ENCODE measurements around the gene ZBTB7C. TPM values are rescaled to one million over a fixed set of nuclear protein-coding genes. Genes with fewer than 3 reads are reported as not detected.
A peak's percentile ranks its signal among the peaks of the same experiment; 100 is the strongest.
"Not testable (repeated sequence)": the region's sequence is repeated elsewhere in the genome, so short reads cannot be mapped to it uniquely, and the experiment has no call there.

ZBTB7C gene
- total RNA-seq, 1 donor: not detected

DNA sequence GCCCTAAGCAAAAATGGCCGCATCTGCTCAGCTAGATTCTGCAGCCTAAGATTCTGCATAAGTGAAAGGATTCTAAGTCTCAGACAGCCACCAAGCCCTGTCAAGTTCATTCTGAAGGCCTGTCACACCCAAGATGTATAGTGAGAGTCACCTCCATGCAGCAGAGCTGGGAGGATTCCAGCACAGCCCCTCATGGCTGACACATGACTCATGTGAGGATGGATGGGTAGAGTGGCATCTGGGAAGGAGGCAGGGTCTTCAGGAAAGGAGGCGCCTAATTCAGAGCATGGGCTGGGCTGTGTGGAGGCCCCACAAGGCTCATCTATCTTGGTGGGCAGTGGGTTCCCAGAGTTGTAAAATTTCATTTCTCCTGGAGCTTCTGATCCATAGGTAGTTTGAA is 41.5 kb upstream of the ZBTB7C start:
- DNase-seq (ENCODE audit: low read depth): no peak
- TF ChIP-seq, protein P1, sequence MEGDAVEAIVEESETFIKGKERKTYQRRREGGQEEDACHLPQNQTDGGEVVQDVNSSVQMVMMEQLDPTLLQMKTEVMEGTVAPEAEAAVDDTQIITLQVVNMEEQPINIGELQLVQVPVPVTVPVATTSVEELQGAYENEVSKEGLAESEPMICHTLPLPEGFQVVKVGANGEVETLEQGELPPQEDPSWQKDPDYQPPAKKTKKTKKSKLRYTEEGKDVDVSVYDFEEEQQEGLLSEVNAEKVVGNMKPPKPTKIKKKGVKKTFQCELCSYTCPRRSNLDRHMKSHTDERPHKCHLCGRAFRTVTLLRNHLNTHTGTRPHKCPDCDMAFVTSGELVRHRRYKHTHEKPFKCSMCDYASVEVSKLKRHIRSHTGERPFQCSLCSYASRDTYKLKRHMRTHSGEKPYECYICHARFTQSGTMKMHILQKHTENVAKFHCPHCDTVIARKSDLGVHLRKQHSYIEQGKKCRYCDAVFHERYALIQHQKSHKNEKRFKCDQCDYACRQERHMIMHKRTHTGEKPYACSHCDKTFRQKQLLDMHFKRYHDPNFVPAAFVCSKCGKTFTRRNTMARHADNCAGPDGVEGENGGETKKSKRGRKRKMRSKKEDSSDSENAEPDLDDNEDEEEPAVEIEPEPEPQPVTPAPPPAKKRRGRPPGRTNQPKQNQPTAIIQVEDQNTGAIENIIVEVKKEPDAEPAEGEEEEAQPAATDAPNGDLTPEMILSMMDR (IDR thresholded peaks at IDR 0.05; ENCODE audit: insufficient read depth, low read depth, low read length): no peak
- no peak overlapping the region for H3K4me3 ChIP-seq (ENCODE audit: low read depth, low read length)

DNA sequence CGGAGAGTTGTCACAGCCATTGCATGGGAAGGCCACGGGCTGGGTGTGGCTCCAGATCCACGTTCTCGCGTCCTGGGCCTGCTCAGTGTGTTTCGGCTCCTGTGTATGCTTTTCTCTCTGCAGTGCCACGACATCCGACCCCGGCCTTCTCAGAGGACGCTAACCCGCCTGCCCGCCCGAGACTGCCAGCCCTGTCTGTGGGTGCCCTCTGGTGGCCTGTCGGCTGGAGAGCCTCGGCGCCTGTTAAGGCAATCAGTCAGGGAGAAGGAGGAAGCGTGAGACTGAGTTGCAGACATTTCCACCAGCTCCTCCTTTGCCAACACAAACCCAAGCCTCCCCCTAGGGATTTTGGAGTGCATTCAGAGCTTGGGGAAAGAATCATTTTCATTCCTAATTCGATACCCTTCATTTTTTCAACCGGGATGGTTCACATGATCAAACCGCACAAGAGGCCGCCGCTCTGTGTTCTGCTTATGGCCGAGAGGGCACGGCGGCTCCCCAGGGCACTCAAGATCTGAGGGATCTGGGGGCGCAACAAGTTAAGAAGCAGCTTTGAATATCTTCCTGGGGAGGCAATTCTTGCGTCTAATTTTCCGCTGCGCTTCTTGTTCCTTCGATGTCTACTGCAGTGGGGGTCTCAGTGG is 37.5 kb upstream of the ZBTB7C start:
- DNase-seq (ENCODE audit: low read depth): peak; percentile 70
- H3K4me3 ChIP-seq (ENCODE audit: low read depth, low read length): no peak overlapping the region
- TF ChIP-seq, protein P1 (IDR thresholded peaks at IDR 0.05; ENCODE audit: insufficient read depth, low read depth, low read length): peak; percentile 89

DNA sequence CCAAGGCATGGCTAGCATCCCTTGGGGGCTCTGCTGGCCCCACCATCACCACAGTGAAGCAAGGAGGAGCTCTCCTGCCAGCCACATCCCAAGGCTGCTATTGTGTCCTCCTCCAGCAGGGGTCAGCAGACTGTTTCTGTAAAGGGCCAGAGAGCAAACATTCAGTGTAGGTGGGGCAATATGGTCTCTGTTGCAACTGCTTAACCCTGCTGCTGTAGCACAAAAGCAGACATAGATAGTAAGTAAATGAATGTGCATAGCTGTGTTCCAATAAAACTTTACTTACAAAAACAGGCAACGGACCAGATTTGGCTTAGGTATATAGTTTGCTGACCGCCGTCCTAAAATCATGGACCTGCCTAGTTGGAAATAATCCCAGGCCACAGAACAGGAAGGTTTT is 36.4 kb upstream of the ZBTB7C start:
- DNase-seq (ENCODE audit: low read depth): peak; percentile 87
- TF ChIP-seq, protein P1 (IDR thresholded peaks at IDR 0.05; ENCODE audit: insufficient read depth, low read depth, low read length): peak; percentile 99
- no peak overlapping the region for H3K4me3 ChIP-seq (ENCODE audit: low read depth, low read length)

DNA sequence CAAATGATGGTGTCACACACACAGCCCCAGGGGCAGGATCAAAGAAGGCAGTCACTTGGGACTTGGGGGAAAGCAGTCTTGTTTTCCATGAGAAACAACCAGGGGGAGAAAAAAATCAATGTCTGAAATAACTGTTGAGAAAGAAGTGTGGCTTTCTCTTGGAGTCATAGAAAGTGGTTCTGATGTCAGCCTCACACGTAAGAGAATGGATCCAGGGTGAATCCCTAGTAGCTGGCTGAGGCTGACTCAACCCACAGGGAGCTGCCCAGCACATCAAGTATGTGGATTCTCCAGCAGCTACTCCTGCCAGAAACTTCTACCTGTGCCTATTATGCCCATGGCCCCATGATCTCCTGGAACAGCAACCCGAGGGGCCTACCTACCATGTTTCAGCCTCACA is 33.6 kb upstream of the ZBTB7C start:
- TF ChIP-seq, protein P1 (IDR thresholded peaks at IDR 0.05; ENCODE audit: insufficient read depth, low read depth, low read length): no peak
- no peak for DNase-seq (ENCODE audit: low read depth)
- no peak overlapping the region for H3K4me3 ChIP-seq (ENCODE audit: low read depth, low read length)

DNA sequence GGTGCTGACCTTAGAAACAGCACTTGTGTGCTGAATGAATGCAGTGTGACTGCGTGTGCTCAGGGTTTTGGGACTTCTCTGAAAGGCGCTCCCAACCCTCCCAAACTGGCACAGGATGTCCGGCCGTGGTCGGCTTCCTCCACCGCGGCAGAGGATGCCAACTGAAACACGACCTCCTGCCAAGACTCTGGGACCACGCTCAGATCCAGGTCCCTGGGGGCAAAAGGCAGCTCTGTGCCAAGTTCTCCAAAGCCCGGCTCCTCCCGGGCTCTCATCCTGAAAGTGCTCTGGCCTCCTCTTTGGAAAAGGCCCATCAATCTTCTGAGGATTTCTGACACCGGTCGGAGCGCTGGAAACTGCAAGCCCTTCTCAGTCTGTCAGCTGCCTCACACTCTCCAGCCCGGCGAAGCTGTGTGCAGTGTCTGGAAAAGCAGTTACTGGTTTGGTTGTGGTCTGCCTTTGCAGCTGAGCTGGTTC is 32.3 kb upstream of the ZBTB7C start:
- H3K4me3 ChIP-seq (ENCODE audit: low read depth, low read length): no peak overlapping the region
- no peak for DNase-seq (ENCODE audit: low read depth)
- TF ChIP-seq, protein P1 (IDR thresholded peaks at IDR 0.05; ENCODE audit: insufficient read depth, low read depth, low read length): no peak

DNA sequence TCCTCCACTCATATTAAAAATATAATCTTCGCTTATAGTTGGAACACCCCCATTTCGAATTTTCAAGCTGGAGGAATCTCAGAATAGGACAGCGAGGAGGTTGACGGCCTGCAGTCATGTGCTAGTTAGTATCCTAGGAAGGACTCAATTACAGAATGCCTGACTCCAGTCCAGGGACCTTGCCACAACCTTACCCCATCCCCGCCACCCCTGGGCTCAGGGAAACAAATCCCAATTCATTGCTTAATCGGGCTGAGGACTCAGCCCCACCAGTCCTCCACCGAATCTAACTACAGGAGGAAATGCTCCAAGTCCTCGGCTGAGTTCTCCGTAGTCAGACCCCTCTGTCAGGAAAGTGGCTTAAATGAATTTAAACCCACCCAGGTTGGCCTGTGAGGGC is 31.7 kb upstream of the ZBTB7C start:
- no peak for DNase-seq (ENCODE audit: low read depth)
- H3K4me3 ChIP-seq (ENCODE audit: low read depth, low read length): no peak overlapping the region
- TF ChIP-seq, protein P1 (IDR thresholded peaks at IDR 0.05; ENCODE audit: insufficient read depth, low read depth, low read length): no peak

DNA sequence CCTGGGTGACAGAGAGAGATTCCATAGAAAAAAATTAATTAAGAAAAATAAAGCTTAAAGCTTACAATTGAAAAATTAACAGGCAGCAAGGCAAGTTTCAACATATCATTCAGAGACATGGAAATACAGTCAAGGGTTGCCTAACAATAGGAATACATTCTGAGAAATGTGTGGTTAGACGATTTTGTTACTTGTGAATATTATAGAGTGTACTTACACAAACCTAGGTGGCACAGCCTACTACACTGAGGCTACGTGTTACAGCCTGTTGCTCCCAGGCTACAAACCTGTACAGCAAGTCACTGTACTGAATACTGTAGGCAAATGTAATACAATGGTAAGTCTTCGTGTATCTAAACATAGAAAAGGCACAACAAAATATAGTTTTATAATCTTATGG is 27.7 kb upstream of the ZBTB7C start:
- no peak for DNase-seq (ENCODE audit: low read depth)
- TF ChIP-seq, protein P1 (IDR thresholded peaks at IDR 0.05; ENCODE audit: insufficient read depth, low read depth, low read length): no peak
- H3K4me3 ChIP-seq (ENCODE audit: low read depth, low read length): no peak overlapping the region

DNA sequence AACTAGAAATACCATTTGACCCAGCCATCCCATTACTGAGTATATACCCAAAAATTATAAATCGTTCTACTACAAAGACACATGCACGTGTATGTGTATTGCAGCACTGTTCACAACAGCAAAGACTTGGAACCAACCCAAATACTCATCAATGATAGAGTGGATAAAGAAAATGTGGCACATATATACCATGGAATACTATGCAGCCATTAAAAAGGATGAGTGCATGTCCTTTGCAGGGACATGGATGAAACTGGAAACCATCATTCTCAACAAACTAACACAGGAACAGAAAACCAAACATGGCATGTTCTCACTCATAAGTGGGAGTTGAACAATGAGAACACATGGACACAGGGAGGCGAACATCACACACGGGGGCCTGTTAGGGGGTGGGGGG is 25.2 kb upstream of the ZBTB7C start:
- H3K4me3 ChIP-seq (ENCODE audit: low read depth, low read length); DNase-seq (ENCODE audit: low read depth): not testable (repeated sequence)
